AG04450 (cell line): ENCODE measurements around the gene CAMK2D. TPM values are rescaled to one million over a fixed set of nuclear protein-coding genes. Genes with fewer than 3 reads are reported as not detected.

ENCODE experiments used
- CTCF ChIA-PET: fragments of 300-600, 350-600 bp; formaldehyde crosslinking; extraction: SDS; loops from one replicate; lab custom pipeline; 2022; ENCODE audit warnings: antibody characterized with exemption, inconsistent platforms; lab: Charles Lee
- POLR2A ChIA-PET: fragments of 350-600 bp; formaldehyde crosslinking; extraction: SDS; loops from one replicate; lab custom pipeline; 2021; ENCODE audit warnings: antibody characterized with exemption, inconsistent platforms; lab: Yijun Ruan, JAX
- DNase-seq: peaks from one replicate; pipeline ENCODE4 v3.0.0-alpha.2; 2011; ENCODE audit warnings: low read depth, low spot score
- H3K27ac ChIP-seq: one replicate; pipeline ENCODE4 v1.5.1; 2012; ENCODE audit warnings: low read depth, low read length, control low read depth
- H3K27me3 ChIP-seq: one replicate; pipeline ENCODE4 v1.6.0; 2012; ENCODE audit warnings: low read length; ENCODE audit not compliant: control insufficient read depth, insufficient read depth
- H3K4me3 ChIP-seq: 2 replicates; pipeline ENCODE4 v1.5.1; 2011; ENCODE audit warnings: mild to moderate bottlenecking, low read depth, low read length, control low read depth
- H3K9me3 ChIP-seq: 2 replicates; pipeline ENCODE4 v1.5.1; 2012; ENCODE audit warnings: low read length; ENCODE audit not compliant: control insufficient read depth, insufficient read depth
- CTCF ChIP-seq: IDR thresholded peaks from 2 replicates; pipeline ENCODE4 v1.5.1; 2011; ENCODE audit warnings: low read depth, low read length, control low read depth, inconsistent platforms
- polyA plus RNA-seq: library from polyadenylated mRNA; depleted of rRNA; stranded (reverse); fragments of >200 nt; gene quantifications from 2 replicates; pipeline ENCODE4 v1.2.3, GENCODE V29; 2011; rRNA removed
- small RNA-seq: library from RNA; depleted of rRNA; stranded (forward); fragments of <200 nt; gene quantifications from one replicate; pipeline ENCODE3, GENCODE V24; 2012; ENCODE audit warnings: low read depth; ENCODE audit not compliant: insufficient read length

The CAMK2D gene
- polyA plus RNA-seq, 1 experiment: 105 TPM

- ChIA-PET CTCF (no interaction called here), POLR2A (no interaction called here)
- Histone ChIP-seq H3K4me3 (no peak overlapping the region), H3K27me3 (no peaks in the 10 kb centered on the region), H3K27ac (no peak overlapping the region), H3K9me3 (no peaks in the 10 kb centered on the region)
- DNase-seq: no peak
- no peak for TF ChIP-seq CTCF
Observed at GRCh38 chr4:113406723-113407016, 354.9 kb downstream of the CAMK2D start.

- no peak for TF ChIP-seq CTCF
- ChIA-PET POLR2A (no interaction called here), CTCF (interaction anchor here (1.3 kb wide), 1 partner anchor 11 kb away, joined by 7 read pairs; no protein-coding TSS in a partner anchor)
- no peaks in the 10 kb centered on the region for H3K27me3 ChIP-seq
- H3K9me3 ChIP-seq: no peaks in the 10 kb centered on the region
- H3K4me3 ChIP-seq: no peak overlapping the region
- no peak for DNase-seq
- no peak overlapping the region for H3K27ac ChIP-seq
Observed at GRCh38 chr4:113405874-113406722, 355.4 kb downstream of the CAMK2D start.

- POLR2A ChIA-PET: no interaction called here
- no peak for DNase-seq
- H3K27me3 ChIP-seq: no peaks in the 10 kb centered on the region
- CTCF ChIA-PET: interaction anchor here (1.3 kb wide), 1 partner anchor 10 kb away, joined by 7 read pairs; no protein-coding TSS in a partner anchor
- H3K9me3 ChIP-seq: no peaks in the 10 kb centered on the region
- TF ChIP-seq CTCF: no peak
- no peak overlapping the region for H3K4me3 ChIP-seq
- H3K27ac ChIP-seq: no peak overlapping the region
Observed at GRCh38 chr4:113404841-113405240, 356.7 kb downstream of the CAMK2D start.

- CTCF ChIA-PET: interaction anchor here (1.0 kb wide), 1 partner anchor 9 kb away, joined by 6 read pairs; no protein-coding TSS in a partner anchor
- Histone ChIP-seq H3K9me3 (no peaks in the 10 kb centered on the region), H3K27ac (no peak overlapping the region), H3K4me3 (no peak overlapping the region), H3K27me3 (no peaks in the 10 kb centered on the region)
- no peak for DNase-seq
- POLR2A ChIA-PET: no interaction called here
- no peak for TF ChIP-seq CTCF
Observed at GRCh38 chr4:113404167-113404571, 357.4 kb downstream of the CAMK2D start.

Small RNA genes lying within 50 kb of the gene (small RNA-seq; reads per million reads assigned to genes)
- gene RN7SL184P (not detected), gene RNU1-138P (not detected)

Other genes with a start within 250 kb of the CAMK2D start
- gene ARSJ, start 217.9 kb upstream of the CAMK2D start, polyA plus RNA-seq: 43.8 and 47.9 TPM in 2 replicates